ENCODE results near the gene ZNF547.
"Not testable (repeated sequence)": the region's sequence is repeated elsewhere in the genome, so short reads cannot be mapped to it uniquely, and the experiment has no call there.

The ZNF547 gene

DNA sequence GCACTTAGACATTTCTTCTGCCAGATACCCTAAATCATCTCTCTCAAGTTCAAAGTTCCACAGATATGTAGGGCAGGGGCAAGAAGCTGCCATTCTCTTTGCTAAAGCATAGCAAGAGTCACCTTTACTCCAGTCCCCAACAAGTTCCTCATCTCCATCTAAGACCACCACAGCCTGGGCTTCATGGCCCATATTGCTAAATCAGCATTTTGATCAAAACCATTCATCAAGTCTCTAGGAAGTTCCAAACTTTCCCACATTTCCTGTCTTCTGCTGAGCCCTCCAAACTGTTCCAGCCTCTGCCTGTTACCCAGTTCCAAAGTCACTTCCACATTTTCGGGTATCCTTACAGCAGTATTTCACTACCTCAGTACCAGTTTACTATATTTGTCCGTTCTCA, 11.3 kb downstream of the ZNF547 start:
- not testable (repeated sequence) for DNase-seq (ENCODE audit: low spot score)

DNA sequence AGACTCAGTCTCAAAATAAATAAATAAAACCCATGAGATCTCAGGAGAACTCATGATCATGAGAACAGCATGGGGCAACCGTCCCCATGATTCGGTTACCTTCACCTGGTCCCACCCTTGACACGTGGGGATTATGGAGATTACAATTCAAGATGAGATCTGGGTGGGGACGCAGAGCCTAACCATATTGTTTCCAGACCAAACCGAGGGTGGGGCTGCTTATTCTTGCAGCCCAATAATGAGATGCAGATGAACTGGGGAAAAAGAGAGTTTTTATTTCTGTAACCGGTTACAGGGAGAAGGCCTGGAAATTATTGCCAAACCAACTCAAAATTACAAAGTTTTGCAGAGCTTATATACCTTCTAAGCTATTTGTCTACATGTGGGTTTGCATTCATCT, 12.8 kb downstream of the ZNF547 start:
- no peak for DNase-seq (ENCODE audit: low spot score)

DNA sequence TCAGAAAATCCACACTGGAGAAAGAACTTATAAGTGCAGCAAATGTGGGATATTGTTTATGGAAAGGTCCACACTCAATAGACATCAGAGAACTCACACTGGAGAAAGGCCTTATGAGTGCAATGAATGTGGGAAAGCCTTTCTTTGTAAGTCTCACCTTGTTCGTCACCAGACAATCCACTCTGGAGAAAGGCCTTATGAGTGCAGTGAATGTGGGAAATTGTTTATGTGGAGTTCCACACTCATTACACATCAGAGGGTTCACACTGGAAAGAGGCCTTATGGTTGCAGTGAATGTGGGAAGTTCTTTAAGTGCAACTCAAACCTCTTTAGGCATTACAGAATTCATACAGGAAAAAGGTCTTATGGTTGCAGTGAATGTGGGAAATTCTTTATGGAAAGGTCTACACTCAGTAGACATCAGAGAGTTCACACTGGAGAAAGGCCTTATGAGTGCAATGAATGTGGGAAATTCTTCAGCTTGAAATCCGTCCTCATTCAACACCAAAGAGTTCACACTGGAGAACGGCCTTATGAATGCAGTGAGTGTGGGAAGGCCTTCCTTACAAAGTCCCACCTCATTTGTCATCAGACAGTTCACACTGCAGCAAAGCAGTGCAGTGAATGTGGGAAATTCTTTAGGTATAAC, 14.3 kb downstream of the ZNF547 start:
- DNase-seq (ENCODE audit: low spot score): no peak

DNA sequence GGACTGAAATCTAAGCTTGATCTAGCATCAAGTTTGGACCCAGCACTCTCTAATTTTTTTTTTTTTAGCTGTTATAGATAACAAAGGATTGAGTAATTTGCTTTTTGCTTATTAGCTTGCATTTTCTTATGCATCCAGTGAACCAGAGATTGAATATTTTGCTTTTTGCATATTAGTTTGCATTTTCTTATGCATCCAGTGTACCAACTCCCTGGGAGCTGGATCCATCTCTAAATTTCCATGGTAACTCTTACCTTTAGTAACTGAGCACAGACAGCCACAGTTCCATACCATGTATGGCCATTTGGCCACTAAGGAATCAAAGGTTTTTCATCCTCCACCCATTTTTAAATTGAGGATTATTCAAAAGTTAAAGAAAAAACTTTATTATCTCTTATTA, 17.6 kb downstream of the ZNF547 start:
- no peak for DNase-seq (ENCODE audit: low spot score)

DNA sequence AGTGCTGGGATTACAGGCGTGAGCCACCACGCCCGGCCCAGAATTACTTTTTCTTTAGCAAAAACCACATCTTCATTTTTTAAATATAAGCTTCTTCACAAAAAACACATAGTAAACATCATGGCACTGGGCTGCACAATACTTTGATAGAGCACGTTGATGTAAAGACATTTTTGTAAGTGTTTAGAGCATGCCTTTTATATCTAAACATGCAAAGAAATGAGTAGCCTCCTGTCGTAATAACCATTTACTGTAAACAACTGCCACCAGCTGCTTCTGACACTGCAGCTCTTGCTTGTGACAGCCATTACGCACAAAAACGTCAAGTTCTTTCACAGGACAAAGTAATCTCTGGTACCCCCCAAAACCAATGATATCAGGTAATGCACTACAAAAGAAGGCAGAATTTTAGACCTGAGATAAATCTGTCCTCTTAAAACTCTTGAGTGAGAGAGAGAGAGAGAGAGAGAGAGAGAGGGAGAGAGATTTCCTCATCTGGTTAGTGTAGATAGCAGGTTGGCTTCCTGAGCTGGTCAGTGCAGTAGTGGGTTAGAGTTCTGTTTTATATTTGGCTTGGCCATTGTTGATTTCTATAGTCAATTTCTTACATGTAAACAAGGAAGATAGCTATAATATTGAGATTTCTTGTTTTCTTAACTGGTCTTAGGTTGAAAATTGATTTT, 19.6 kb downstream of the ZNF547 start:
- no peak for DNase-seq (ENCODE audit: low spot score)

DNA sequence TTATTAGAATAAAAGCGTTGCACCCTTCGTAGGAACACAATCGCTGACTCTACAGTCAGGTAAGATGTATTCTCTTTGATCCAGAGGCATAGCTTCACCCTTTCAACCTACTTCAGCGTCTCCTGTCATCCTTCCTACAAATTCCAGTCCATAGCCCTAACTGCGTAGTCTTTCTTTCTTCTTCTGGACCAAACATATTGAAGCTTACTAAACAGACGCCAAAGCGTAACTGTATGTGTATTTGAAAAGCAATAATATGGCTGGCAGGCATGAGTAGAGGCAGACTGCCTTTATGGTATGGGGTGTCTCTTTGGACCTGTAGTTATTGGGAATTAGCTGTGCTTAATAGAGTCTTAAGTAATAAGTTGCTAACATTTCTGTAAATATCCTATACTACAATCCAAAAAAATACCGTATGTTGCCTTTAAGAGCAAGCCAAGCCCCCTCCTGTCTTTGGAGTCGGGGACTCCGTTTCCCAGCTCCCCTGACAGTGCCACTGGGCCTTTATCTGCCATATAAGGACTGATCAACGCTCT, 25.9 kb downstream of the ZNF547 start:
- DNase-seq (ENCODE audit: low spot score): no peak

DNA sequence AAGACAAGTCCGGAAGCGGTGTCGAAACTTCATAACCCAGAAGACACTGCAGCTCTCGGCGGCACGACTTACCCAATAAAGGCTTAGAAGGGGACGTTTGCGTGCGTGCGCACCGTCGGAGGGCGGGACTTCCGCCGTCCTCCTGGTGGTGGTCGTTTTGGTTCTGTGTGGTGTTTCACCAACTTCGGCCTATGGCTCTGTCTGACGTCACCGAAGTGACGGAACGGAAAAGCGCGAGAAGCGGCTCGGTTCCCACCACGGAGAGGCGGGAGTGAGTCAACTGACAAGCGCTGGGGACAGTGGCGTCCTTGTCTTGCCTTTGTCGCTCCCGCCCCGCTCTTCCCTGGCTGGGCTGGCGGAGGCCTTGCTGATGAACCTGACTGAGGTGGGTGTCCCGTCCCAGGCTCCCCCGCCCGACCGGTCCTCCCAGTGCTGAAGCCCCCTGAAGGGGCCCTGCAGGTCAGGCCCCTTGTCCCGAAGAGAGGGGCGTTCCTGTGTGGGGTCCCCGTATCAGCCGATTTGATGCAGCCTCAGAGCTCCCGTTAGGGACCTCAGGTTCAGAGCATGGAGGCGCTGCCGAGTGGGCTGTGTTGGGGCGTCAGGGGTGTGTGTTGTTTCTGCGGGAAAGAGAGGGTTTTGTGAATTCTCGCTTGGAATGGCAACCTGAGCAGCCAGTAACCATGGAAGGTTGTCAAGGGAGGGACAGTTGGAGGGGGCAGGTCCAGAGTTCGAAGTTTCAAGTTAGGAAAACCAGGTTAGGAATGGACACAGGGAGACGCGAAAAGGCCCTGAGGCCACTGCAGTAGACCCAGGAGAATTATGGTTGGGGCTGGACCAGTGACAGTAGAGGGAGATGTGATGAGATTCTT, 26.6 kb downstream of the ZNF547 start, which contains the start of gene ZNF548:
TSS of gene ZNF548 (plus strand) at position 125 of the 869 bp plus-strand sequence. CDS start at position 371, 246 bp downstream.
- peak; percentile 97 for DNase-seq (ENCODE audit: low spot score)

DNA sequence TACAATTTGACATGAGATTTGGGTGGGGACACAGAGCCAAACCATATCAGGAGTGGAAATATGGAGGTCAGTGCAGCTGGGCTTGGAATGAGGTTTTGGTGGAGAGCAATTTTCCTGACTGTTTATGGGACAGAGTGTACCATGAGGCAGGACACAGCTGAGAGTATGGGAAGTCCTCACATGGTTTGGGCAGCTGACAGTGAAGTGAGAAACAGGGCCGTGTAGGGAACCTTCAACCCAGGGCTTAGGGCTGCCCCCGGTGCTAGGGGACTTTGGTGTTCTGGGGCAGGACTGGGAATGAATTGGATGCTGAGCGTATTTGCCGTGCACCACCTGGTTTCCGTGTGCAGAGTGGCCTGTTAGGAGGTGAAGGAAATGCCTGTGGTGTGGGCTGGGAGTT, 32.4 kb downstream of the ZNF547 start:
- DNase-seq (ENCODE audit: low spot score): no peak

DNA sequence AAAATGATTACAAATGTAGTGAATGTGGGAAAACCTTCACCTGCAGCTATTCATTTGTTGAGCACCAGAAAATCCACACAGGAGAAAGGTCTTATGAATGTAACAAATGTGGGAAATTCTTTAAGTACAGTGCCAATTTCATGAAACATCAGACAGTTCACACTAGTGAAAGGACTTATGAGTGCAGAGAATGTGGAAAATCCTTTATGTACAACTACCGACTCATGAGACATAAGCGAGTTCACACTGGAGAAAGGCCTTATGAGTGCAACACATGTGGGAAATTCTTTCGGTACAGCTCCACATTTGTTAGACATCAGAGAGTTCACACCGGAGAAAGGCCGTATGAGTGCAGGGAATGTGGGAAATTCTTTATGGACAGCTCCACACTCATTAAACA, 35.5 kb downstream of the ZNF547 start:
- DNase-seq (ENCODE audit: low spot score): no peak

DNA sequence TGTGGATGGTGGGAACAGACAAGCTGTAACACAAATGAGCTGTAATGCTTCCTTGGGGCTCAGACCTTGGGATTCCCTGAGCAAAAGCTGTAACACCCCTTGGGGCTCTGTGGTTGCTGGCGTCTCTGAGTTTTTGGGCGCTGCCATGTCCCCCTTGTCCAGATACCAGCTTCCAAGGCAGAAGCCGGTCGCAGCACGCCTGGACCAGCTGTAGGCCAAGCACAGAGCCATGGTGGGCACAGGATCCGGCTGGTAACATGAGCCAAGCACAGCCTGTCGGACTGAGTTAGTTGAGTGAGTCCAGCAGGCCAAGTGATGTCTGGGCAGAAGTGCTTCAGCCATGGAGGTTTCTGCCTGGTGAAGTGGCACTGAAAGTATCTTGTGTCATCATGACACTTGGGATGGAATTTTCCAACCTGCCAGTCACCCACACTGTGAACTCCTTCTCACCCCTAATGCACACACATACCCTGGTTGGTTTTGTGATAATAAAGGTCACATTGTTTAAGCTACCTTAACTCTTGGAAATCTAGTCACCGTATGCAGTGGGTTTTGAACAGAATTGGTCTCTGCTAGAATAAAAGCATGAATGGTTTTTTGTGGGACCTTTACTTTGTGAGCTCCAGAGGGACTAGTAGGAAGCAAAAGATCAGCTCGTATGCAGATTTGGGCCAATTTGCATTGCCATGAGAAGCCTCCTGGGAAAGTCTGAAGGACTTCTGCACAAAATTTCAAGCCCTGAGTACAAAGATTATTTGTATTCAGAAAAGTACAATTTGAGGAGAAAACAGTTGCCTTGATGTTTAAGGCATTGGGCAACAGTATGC, 40.6 kb downstream of the ZNF547 start:
- no peak for DNase-seq (ENCODE audit: low spot score)

DNA sequence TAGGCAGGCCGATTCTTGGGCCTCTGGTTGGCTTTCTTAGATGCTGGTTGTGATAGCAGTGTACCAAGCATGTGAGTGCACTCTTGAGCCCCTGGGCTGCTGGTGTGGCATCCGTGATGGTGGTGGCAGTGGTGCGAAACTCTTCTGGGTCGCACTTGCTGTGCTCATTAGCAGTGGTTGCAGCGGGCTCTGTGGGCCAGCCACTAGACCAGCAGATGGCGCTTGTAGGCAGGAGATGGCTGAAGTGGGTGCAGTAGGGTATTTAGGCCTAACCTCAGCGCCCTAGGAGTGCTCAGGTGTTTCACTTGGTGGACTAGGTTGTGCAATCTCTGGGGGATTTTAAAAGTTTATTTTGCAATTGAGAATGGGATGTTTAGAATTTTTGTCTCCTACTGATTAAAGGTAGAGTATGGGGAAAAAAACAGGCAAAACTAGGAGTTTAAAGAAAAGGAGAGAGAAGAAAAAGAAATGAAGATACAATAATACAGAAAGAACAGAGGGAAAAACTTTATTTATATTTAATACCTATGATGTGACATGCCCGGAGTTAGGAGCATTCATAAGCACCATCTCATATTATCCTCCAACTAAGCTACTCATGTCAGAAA, 43.3 kb downstream of the ZNF547 start:
- DNase-seq (ENCODE audit: low spot score): peak; percentile 75

DNA sequence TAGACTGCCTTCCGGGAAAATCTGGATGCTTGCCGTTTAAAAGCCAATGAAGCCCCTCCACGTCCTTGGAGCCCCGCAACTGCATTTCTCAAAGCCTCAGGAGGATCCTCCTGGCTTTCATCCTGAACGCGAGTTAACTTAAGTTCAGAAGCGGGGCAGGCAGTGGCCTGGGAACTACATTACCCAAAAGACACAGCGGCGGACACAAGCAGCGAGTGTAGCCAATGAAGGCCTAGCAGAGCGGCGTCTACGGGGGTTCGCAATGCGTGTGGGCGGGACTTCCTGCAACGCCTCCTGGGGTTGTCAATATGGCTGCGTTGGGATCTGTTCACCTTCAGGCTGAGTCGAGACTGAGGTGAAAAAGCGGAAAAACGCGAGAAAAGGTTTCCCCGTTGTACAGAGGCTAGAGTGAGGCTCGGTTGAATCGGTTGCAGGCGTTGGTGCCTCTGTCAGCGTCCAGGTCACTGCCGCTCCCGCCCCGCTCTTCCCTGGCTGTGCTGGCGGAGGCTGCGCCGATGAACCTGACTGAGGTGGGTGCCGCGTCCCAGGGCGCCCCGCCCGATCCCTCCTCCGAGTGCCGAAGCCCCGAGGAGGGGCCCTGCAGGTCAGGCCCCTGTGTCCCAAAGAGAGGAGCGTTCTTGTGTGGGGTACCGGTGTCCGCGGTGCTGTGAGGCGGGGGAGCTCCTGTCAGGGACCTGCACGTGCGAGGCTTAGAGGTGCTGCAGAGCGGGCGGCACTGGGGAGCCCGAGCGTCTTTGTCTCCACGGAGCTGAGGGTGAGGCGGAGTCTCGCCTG, 47.7 kb downstream of the ZNF547 start, which contains the start of gene ZNF17:
TSS of gene ZNF17 (plus strand) at position 285 of the 795 bp plus-strand sequence. CDS start 2,455 bp downstream, outside the sequence.
- peak; percentile 96 for DNase-seq (ENCODE audit: low spot score)

DNA sequence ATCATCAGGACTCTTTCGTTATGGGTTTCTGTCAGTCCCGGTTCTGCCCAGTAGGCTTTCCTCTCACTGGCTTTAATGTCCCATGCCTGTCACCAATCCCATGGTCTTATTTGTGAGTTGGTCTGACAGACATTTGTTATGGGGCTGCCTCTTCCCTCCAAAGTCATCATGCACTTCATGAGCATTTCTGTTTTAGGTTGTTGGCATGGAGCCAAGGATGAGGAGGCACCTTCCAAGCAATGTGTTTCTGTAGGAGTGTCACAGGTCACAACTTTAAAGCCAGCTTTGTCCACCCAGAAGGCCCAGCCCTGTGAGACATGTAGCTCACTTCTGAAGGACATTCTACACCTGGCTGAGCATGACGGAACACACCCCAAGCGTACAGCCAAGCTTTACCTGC, 56.1 kb downstream of the ZNF547 start:
- DNase-seq (ENCODE audit: low spot score): no peak

DNA sequence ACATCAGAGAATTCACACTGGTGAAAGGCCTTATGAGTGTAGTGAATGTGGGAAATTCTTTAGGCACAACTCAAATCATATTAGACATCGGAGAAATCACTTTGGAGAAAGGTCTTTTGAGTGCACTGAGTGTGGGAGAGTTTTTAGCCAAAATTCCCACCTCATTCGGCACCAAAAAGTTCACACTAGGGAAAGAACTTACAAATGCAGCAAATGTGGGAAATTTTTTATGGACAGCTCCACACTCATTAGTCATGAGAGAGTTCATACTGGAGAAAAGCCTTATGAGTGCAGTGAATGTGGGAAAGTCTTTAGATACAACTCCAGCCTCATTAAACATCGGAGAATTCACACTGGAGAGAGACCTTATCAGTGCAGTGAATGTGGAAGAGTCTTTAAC, 57.7 kb downstream of the ZNF547 start:
- DNase-seq (ENCODE audit: low spot score): no peak
